ENCODE measurements around the gene PDE11A. TPM values are rescaled to one million over a fixed set of nuclear protein-coding genes. Genes with fewer than 3 reads are reported as not detected.

Gene PDE11A
- total and polyA plus RNA-seq, 8 donors, result under 0.01 to 0.87 (median 0.40) TPM; not detected in 2

DNA sequence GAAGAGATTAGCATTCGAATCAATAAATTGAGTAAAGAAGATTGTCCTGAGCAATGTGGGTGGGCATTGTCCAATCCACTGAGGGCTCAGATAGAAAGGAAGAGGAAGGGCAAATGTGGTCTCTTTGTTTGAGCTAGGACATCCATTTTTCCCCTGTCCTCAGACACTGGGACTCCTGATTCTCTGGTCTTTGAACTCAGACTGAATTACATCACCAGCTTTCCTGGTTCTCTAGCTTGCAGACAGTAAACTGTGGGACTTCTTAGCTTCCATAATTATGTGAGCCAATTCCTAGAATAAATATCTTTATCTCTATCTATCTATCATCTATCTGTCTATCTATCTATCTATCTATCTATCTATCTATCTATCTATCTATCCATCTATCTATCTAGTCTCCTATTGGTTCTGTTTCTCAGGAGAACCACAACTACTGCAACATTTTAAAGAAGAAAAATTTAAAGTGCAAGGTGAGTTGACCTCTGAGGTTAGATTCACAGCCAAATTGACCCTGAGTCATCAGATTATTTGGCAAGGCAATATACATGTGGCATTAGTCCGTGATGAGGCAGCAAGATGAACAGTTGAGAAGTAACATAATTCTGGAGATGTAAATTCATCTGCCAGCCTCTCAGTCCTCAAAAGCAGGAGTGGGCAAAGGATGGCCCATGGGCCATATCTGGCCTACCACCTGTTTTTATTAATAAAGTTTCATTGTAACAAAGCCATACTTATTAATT is 191.4 kb downstream of the PDE11A start:
- DNase-seq, result no peak
- Histone ChIP-seq H3K9me3 (no peaks in the 10 kb centered on the region), H3K4me3 (no peak overlapping the region), H3K27me3 (no peaks in the 10 kb centered on the region), H3K36me3 (no peaks in the 10 kb centered on the region), H3K4me1 (no peaks in the 10 kb centered on the region), H3K27ac (no peak overlapping the region)
- TF ChIP-seq POLR2A (IDR thresholded peaks at IDR 0.05), result no peak
- no peak for TF ChIP-seq CTCF (IDR thresholded peaks at IDR 0.05)
- TF ChIP-seq POLR2AphosphoS5 (IDR thresholded peaks at IDR 0.05), result no peak
- TF ChIP-seq EP300 (IDR thresholded peaks at IDR 0.05), result no peak
- WGBS, 5 donors, result 73 to 89% (median 87%) methylated on average over 2 of the region's 2 CpGs
- intact Hi-C loops (cut with DNase I; ENCODE audit: low total_unique reads), result no loop called here

GRCh38 chr2:177880285-177880684 is 192.3 kb downstream of the PDE11A start:
- Histone ChIP-seq H3K36me3 (no peaks in the 10 kb centered on the region), H3K27me3 (no peaks in the 10 kb centered on the region), H3K9me3 (no peaks in the 10 kb centered on the region), H3K4me1 (no peaks in the 10 kb centered on the region), H3K4me3 (no peak overlapping the region), H3K27ac (no peak overlapping the region)
- TF ChIP-seq EP300 (IDR thresholded peaks at IDR 0.05) (no peak), POLR2A (IDR thresholded peaks at IDR 0.05) (no peak), POLR2AphosphoS5 (IDR thresholded peaks at IDR 0.05) (no peak), CTCF (IDR thresholded peaks at IDR 0.05) (no peak)
- no peak for DNase-seq
- intact Hi-C loops (cut with DNase I; ENCODE audit: low total_unique reads), result no loop called here
- WGBS, 5 donors, result 98 to 100% (median 99%) methylated on average over 2 of the region's 2 CpGs

DNA sequence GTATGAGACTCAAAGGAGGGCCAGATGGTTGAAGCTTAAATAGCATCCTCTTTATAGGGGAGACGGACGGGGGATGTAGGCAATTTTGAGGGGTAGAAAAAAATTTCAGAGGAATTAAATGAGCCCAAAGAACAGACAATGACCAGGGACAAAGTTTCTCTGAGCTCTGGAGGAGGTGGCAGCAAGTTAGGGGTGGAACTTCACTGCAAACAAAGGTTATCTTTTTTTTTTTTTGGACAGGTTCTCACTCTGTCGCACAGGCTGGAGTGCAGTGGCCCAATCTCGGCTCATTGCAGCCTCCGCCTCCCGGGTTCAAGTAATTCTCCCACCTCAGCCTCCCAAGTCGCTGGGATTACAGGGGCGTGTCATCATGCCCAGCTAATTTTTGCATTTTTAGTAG is 195.6 kb downstream of the PDE11A start:
- Histone ChIP-seq H3K9me3 (no peaks in the 10 kb centered on the region), H3K27ac (no peak overlapping the region), H3K36me3 (no peaks in the 10 kb centered on the region), H3K4me1 (no peaks in the 10 kb centered on the region), H3K4me3 (no peak overlapping the region), H3K27me3 (no peaks in the 10 kb centered on the region)
- WGBS, 5 donors, result 84 to 94% (median 89%) methylated on average over 7 to 8 of the region's 8 CpGs
- intact Hi-C loops (cut with DNase I; ENCODE audit: low total_unique reads), result no loop called here
- DNase-seq, result no peak
- TF ChIP-seq EP300 (IDR thresholded peaks at IDR 0.05) (no peak), CTCF (IDR thresholded peaks at IDR 0.05) (no peak), POLR2AphosphoS5 (IDR thresholded peaks at IDR 0.05) (no peak), POLR2A (IDR thresholded peaks at IDR 0.05) (no peak)

GRCh38 chr2:177874686-177875085 is 197.9 kb downstream of the PDE11A start:
- intact Hi-C loops (cut with DNase I; ENCODE audit: low total_unique reads), result no loop called here
- TF ChIP-seq EP300 (IDR thresholded peaks at IDR 0.05) (no peak), POLR2AphosphoS5 (IDR thresholded peaks at IDR 0.05) (no peak), CTCF (IDR thresholded peaks at IDR 0.05) (no peak), POLR2A (IDR thresholded peaks at IDR 0.05) (no peak)
- WGBS, 5 donors, result 89 to 97% (median 95%) methylated on average over 4 of the region's 4 CpGs
- Histone ChIP-seq H3K4me1 (no peaks in the 10 kb centered on the region), H3K9me3 (no peaks in the 10 kb centered on the region), H3K27ac (no peak overlapping the region), H3K27me3 (no peaks in the 10 kb centered on the region), H3K4me3 (no peak overlapping the region), H3K36me3 (no peaks in the 10 kb centered on the region)
- DNase-seq, result no peak
